GM19240 (cell line): ENCODE measurements around the gene PDZK1.
"Not testable (repeated sequence)": the region's sequence is repeated elsewhere in the genome, so short reads cannot be mapped to it uniquely, and the experiment has no call there.

ENCODE experiments used
- DNase-seq: peaks from one replicate; pipeline ENCODE4 v3.0.0; 2011; ENCODE audit warnings: low spot score; ENCODE audit not compliant: insufficient read length

PDZK1 gene

DNA sequence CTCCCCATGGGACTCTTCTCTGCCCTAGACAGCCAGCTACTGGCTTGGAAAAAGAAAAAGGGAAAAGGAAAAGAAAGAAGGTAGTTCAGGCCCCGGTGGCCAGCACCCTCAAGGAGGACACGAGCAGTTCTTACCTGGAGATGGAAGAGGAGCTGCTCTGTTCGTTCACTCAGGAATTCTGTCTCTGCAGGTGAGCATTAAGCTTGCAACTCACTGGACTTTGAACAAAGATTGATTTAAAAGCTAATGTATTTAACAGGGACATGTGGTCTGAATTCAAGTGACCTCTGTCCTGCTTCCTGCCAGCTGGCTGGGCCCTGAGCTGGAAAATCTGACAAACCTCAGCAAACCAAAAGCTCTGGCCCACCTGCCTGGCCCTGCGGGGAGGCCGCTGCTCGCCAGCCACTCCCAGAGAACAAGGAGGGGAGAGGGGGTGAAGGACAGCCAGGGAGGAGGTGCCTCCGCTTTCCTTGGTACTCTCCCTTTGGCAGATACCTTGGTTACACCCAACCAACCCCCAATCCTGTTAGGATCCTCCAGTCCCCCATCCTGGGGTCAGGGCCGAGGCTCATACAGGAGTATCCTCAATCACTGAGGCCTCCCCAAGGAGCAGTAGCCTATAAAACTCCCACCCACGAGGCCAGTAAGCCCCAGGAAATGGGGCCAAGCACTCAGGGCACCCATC, at the start of gene PDZK1:
PDZK1 (minus strand) TSS at position 186 of the 685 bp plus-strand sequence. CDS start 19,347 bp downstream, outside the sequence.
- no peak for DNase-seq

DNA sequence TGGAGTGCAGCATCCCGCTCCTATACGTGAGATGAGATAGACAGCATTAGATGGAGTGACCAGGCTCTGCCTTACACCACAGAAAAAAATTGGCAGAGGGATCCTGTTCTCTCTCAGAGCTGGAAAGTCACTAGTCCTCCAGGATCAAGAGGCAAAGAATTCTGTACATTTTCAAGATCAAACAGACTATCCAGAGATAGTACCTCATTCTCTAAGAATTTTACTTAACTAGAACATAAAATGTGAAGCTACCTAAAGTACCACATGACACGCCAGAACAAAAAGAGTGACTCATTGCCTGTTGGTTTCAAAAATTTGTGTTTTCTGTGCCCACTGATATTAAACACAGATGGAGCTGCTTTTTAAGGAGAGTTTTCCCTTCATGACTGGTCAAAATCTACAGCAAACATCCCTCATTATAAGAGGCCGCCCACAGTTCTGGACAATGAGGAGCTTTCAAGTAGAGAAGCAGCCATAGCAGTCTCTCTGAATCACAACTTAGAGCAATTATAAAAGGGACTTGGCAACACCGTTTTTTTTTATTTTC, 44.4 kb upstream of the PDZK1 start:
- DNase-seq: no peak

DNA sequence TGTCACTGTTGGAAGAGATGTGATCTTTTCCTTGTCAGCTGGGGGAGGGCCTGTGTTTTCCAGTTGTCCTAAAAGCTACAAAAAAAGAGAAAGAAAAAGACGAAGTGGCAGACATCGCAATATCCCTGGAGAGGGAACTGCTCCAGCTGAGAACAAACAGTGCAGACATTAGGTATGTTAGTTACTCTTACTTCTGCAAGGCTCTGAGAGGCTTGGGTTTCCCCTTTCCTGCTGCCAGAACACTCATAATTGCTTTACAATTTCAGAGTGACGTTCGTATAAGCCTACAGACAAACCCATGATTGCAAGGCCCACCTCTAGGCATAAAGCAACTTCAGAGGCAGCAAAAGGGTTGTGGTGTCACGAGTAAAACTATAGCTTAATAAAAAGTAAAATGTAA, 43.3 kb upstream of the PDZK1 start:
- no peak for DNase-seq

DNA sequence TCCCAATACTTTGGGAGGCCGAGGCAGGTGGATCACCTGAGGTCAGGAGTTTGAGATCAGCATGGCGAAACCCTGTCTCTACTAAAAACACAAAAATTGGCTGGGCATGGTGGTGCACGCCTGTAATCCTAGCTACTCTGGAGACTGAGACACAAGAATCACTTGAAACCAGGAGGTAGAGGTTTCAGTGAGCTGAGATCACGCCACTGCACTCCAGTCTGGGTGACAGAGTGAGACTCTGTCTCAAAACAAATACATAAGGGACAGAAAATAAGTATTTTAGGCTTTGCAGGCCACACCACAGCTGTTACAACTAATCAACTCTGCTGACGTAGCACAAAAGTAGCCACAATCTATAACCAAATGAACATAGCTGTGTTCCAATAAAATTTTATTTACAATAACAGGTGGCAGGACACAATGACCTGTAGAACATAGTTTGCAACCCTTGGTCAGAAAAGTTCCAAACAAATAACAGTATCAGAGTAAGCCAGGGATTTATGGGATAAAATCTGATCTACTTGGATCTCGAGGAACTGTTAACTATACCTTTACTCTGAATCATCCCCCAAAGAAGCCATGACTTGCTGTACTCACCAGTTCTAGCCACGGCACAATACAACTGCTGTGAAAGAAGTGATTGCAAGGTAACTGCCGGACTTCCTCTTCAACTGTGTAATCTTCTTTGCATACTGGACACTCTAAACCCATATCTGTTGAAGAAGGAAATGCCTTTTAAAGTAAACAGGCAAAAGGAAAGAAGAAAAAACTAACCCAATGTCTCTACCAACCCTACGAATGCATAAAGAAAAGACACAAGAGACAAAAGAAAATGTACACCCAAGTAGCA, 40.5 kb upstream of the PDZK1 start:
- DNase-seq: no peak

DNA sequence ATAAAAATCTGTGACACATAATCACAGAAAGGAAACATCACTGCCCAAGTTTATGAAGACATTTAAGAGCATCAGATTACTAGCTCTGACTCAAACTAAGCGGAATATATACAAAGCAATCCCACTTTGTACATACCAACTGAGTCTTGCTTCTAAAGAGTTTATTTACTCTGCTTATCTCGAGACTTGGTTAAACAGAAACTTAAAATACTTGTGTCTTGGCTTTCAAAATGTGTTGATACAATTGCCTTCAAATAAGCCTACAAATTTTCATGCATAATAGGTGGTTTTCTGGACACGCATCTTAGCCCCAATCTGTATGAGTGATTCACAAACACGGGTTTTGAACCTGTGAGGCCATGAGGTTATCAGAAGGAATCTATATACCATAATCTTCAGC, 33.1 kb upstream of the PDZK1 start:
- no peak for DNase-seq

DNA sequence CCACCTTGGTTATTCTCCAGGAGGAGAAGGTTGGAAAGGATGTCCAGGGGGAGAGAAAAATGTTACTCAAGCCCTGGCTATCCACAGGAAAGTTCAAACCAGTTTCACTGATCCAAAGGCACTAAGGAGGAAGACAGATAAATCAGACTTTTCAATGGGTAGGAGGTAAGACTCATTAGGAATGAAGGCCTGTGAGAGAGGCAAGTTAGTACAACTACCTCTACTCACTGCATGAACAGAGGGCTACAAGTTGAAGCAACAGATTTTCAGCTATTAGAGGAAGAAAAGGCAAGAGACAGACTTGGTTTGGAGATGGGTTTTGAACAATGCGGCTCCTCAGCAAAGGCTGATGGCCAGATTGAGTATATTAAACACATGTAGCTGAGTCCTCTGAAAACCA, 29.0 kb upstream of the PDZK1 start:
- no peak for DNase-seq

DNA sequence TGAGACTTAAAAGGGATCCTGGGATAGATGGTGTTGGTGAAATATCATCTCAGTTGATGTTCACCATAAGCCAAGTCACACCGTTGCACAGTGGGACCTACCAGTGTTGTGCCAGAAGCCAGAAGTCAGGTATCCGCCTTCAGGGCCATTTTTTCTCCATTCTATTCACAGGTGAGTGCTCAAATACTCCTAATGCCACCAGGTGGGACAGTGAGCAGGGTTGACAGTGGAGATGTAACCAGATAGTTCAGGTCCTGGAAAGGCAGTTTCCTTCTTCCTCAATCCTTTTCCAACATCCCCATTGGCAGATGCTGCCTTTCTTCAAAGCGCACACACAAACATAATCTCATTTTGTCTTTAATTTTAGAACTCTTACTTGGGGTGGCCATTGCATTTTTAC, 23.7 kb upstream of the PDZK1 start:
- DNase-seq: no peak

DNA sequence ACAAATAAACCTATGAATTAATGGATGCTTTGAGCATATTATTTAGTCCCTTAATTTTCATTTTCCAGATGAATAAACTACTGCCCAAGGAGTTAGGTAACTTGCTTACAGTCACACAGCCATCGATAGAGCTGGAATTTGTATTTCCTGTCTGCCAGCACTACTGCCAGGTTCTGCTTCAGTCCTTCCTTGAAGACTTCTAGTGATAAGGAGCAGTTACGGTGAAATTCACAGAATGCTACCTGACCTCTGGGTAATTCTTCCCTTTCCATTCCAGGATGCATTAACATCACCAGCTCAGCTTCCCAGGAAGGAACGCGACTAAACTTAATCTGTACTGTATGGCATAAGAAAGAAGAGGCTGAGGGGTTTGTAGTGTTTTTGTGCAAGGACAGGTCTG, 23.3 kb upstream of the PDZK1 start:
- no peak for DNase-seq

DNA sequence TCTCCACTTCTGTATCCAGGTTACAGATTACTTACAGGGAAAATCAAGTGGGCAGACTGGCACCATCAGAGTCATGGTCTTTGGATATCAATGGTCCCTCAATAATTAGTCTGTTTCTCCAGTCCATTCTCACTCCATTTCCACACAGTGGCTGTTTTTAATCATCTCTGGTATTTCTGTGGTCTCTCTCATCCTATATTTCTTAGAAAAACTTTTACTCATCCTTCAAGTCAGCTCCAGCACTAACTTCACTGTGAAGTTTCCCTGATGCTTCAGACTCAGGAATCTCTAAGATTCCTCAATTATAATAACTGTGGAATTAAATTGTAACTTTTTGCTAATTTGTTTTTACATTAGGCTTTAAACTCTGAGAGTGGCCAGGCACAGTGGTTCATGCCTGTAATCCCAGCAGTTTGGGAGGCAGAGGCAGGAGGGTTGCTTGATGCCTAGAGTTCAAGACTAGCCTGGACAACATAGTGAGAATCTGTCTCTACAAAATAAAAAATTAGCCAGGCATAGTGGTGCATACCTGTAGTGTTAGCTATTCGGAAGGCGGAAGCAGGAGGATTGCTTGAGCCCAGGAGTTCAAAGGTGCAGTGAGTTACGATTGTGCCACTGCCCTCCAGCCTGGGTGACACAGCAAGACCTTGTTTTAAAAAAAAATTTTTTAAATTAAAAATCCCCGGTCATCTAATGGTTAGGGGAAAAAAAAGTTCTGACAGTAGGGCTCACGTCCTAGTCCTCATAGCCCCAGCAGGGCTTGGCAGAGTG, 22.7 kb upstream of the PDZK1 start:
- DNase-seq: no peak

DNA sequence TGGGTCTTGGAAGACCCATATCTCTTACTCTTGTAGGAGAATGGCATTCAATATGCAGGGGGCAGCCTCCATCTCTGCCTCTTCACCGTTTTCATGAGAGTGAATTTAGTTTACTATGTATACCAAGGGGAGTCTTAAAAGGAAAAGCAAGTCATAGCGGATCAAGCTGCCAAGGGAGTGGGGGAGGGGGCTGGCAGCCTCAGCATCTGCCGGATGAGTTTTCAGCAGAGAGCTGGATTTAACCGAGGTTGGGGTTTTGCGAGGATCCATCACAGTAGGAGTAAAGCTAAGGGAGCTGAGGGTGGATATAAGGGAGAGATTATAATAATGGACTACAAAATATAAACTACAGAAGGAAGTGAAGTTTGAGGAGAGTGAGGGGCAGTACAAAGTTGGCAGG, 22.0 kb upstream of the PDZK1 start:
- no peak for DNase-seq

DNA sequence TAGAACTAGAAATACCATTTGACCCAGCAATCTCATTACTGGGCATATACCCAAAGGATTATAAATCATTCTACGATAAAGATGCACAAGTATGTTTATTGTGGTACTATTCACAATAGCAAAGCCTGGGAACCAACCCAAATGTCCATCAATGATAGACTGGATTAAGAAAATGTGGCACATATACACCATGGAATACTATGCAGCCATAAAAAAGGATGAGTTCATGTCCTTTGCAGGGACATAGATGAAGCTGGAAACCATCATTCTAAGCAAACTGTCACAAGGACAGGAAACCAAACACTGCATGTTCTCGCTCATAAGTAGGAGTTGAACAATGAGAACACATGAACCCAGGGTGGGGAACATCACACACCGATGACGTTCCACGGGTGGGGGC, 19.0 kb upstream of the PDZK1 start:
- not testable (repeated sequence) for DNase-seq

DNA sequence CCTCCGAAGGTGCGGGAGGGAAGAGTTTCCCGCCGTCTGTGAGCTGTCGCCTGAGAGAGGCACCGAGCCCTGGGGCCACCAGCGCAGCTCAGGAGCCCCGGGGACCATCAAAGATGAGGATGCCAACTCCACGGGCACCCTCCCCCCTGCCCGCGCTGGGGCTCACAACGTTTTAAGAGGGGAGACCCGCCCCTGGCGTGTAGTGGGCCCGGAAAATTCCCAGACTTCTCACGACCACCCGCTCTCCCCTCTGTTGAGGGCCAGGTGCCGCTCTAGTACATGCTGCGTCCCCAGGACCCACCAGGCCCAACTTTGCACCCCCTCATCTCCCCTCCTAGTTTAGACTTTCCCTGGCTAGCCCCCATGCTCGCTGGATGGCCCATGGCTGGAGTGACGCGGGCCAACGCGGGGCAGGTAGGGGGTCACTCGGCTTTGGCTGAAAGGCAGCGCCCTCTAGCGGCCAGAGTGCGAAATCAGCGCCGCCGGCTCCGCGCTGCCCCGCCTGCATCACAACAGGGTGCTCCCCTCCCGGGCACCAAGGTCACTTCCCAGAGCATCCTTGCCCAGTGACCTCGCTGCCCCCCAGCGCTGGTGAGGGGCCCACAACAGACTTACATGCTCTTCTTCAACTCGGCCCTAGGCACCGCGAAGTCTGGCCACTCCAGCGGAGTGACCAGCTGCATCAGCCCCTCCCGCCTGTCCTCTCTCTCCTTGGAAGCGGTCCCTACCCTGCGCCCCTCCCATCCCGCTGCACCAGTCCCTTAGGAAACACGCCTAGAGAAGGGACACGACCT, 13.9 kb upstream of the PDZK1 start:
- DNase-seq: peak; percentile 26

DNA sequence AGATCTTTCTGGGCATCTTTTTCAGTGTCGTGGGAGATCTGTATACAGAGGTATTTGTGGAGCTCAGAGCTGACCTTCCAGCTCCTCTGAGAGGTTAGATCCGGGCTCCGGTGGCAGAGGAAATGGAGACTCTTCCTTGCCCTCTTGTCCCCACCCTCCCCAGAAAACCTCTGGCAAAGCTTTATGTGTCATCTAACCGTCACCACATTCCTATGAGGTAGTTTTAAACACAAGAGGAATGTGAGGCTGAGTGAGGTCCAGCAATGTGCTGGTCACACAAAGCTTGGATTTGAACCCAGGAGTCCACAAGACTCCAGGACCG, 13.3 kb upstream of the PDZK1 start:
- no peak for DNase-seq

DNA sequence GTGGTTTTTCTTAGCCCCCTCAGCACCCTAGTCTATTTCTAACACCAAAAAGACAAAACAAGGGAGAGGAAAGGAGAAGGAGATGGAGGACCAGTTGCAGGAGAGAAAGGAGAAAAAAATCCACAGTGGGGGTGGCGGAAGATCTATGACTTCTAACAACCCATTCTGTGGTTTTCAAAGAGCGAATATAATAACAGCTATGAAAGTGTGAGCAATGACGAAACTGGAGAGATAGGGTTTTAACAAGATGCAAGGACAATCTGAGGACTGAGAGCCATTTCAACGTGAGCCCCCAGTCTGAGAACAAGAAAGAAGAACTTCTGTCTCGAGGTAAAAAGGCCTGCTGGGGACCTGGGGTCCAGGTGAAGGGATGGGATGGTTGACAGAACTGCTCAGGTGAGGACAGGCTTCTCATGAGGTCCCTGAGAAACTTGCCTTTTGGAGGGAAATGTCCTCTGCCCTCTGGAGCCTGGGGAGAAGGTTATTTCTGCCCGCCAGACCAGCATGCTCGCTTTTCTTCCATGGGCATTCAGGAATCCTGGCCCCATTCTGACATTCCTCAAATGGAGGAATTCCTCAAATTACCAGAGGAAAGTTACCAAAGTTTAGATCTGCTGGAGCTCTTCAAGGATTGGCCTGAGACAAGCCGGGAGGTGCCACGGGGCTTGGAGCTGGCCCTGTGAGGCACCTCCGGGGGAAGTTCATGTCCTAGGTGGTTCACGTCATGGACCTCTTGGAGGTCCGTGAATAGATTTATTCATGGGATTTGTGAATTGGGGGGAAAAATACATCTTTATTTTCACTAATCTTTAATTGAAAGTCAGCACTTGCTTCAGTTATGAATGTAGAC, 12.3 kb upstream of the PDZK1 start, which contains the start of gene CD160:
CD160 (plus strand) TSS at position 270 of the 850 bp plus-strand sequence. CDS start 8,829 bp downstream, outside the sequence.
- DNase-seq: no peak

DNA sequence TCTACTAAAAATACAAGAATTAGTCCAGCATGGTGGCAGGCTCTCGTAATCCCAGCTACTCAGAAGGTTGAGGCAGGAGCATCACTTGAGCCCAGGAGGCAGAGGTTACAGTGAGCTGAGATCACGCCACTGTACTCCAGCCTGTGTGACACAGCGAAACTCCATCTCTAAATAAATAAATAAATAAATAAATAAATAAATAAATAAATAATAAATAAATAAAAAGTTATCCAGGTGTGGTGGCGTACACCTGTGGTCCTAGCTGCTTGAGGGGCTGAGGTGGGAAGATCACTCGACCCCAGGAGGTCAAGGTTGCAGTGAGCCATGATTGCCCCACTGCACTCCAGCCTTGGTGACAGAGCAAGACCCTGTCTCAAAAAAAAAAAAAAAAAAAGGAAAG, 11.3 kb upstream of the PDZK1 start:
- not testable (repeated sequence) for DNase-seq

DNA sequence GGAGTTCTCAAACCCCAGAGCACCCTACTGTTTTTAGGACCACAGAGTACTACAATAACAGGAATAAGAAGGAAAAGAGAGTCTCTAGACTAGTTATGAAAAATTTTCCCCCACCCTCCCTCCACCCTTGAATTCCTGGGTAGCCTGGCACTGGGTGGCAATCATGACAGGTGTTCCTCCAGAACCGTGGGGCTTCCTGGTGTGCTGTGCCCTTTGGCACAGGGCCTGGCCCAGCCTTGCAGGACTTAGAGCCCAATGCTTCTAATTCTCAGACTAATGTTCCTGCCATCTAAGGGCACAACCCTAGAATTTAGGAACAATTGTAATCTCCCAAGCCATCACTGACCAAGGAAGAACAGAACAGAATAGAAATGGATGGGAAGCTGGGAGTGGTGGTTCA, 10.7 kb upstream of the PDZK1 start:
- no peak for DNase-seq

DNA sequence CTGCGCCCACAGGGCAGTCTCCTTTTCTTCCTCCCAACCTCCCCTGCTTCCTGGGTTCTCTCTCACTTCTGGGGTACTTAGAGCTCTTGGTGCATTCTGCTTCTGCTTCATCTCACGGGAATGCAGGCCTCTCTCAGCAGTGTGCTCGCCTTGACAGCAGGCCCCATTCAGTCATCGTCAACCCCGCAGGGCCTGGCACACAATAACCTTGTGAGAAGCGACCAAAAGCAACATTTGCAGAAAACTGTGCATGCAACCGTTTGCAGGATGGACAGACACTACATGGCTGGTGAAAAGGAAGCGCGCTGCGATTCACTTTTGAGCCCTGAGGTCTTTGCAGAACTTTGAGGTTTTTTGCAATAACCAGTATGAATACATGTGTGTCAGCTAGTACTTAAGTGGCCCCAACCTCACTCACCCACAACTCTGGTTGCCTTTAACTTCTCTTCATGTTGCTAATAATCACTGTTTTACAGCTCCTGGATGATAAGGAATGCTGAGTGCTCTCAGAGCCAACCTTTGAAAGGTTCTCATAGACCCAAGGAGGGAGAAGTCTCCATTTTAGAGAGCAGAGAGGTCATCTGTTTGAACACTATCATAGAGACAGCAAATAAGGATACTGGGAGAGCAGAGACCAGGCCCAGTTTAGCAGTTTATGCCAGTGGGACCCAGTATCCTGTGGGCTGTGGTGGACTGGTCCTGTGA, 9.6 kb upstream of the PDZK1 start:
- DNase-seq: no peak

DNA sequence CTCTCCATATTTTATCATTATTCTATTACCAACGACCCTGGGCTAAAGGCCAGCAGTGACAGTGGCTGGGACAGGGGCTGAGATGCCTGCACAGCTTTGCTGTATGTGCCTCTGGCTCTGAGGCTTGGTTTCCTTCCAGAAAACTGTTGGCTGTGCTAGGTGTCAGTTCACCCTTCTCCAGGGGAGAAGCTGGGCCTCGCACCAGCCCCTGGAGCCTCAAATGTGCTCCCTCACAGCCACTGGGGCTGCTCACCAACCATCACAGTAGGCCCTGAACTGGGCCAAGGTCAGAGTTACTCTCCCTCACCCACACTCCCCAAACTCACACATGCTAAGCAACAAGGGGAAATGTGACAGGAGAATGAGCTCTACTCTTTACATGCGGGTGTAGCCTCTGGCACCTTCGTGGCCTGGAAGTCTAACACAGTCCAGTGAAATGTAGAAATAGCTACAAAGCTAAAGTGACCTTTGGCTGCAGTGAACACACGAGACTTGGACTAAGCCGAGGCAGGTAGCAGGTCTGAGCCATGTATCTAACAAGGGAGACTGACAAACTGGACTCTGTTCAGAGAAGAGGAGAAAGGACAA, 7.5 kb upstream of the PDZK1 start:
- no peak for DNase-seq

DNA sequence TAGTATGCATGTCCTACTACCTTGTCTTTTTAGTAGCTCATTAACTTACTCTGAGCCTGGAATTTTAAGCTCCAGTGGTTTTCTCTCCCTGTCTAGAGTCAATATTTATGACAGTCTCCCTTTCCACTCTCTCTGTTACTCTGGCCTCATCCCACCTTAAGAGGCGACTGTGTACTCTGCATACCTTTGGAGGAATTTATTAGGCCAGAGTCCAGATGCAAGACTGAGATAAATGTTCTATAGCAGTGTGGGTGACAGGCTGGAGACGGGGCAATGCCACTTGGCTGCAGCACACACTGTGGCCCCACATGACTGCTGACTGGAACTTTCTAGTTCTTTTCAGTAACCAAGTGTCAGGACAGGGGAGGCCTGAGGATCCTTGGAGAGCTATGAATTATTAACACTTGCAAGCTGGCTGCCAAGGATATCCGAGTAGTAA, 4.1 kb upstream of the PDZK1 start:
- no peak for DNase-seq
